HAP-1 (cell line): ENCODE measurements around the gene PEX13.
"Not testable (repeated sequence)": the region's sequence is repeated elsewhere in the genome, so short reads cannot be mapped to it uniquely, and the experiment has no call there.

ENCODE experiments used
- DNase-seq, 2 experiments: peaks; one replicate each; pipeline ENCODE4 v3.0.0-alpha.2; 2016 to 2020; ENCODE audit warnings: low spot score in 2 of 2
- H3K27me3 ChIP-seq: fragments of 250-450 bp; sonication (Bioruptor Pico); 2 replicates; pipeline ENCODE4 v1.5.1; 2020; ENCODE audit warnings: low read depth, mild to moderate bottlenecking, moderate library complexity
- H3K36me3 ChIP-seq: fragments of 250-450 bp; sonication (Bioruptor Pico); replicated peaks from 2 replicates; pipeline ENCODE4 v1.5.1; 2020; ENCODE audit warnings: mild to moderate bottlenecking
- H3K4me1 ChIP-seq: fragments of 250-450 bp; sonication (Bioruptor Pico); 2 replicates; pipeline ENCODE4 v1.5.1; 2020; ENCODE audit warnings: mild to moderate bottlenecking
- H3K4me3 ChIP-seq: fragments of 250-450 bp; sonication (Bioruptor Pico); 2 replicates; pipeline ENCODE4 v1.5.1; 2020; ENCODE audit warnings: mild to moderate bottlenecking, moderate library complexity
- H3K9me3 ChIP-seq: fragments of 250-450 bp; sonication (Bioruptor Pico); 2 replicates; pipeline ENCODE4 v1.5.1; 2020; ENCODE audit warnings: mild to moderate bottlenecking, moderate library complexity
- in situ Hi-C: fragments of 300-500 bp; cut with MboI; formaldehyde crosslinking; loops from 3 replicates; pipeline ENCODE4 v1.14.3; 2020; ENCODE audit warnings: low sequenced_read_pairs, inconsistent platforms, mixed read lengths

Gene PEX13

GRCh38 chr2:61017003-61017555 is 441 bp upstream of the PEX13 start:
- Histone ChIP-seq H3K4me3 (peak overlapping the region; percentile 91), H3K36me3 (peaks cover under 1% of the 10 kb centered on the region), H3K9me3 (no peaks in the 10 kb centered on the region), H3K27me3 (no peaks in the 10 kb centered on the region), H3K4me1 (peaks cover 11% of the 10 kb centered on the region)
- DNase-seq = peak; percentile 77 to 84
- in situ Hi-C loops = no loop called here

- in situ Hi-C loops = no loop called here
- no peak for DNase-seq
These were observed 817 bp downstream of the PEX13 start for GRCh38 chr2:61018318-61018755.

GRCh38 chr2:61018798-61019197 is 1.3 kb downstream of the PEX13 start:
- no peak for DNase-seq

More at GRCh38 chr2:61018318-61018755, 817 bp downstream of the PEX13 start:
- peaks cover 11% of the 10 kb centered on the region for H3K4me1 ChIP-seq
- H3K9me3 ChIP-seq = no peaks in the 10 kb centered on the region; the same call in 1 of the 2 replicates
- peaks cover 3% of the 10 kb centered on the region for H3K36me3 ChIP-seq
- H3K4me3 ChIP-seq = peak overlapping the region; percentile 91
- H3K27me3 ChIP-seq = no peaks in the 10 kb centered on the region

GRCh38 chr2:61021228-61021660 is 3.7 kb downstream of the PEX13 start:
- Histone ChIP-seq H3K36me3 (peaks cover 3% of the 10 kb centered on the region), H3K9me3 (no peaks in the 10 kb centered on the region; the same call in 1 of the 2 replicates), H3K27me3 (no peaks in the 10 kb centered on the region), H3K4me3 (no peak overlapping the region), H3K4me1 (peaks cover 8% of the 10 kb centered on the region)
- no peak for DNase-seq
- in situ Hi-C loops = no loop called here

More at GRCh38 chr2:61018798-61019197, 1.3 kb downstream of the PEX13 start:
- Histone ChIP-seq H3K4me1 (peaks cover 11% of the 10 kb centered on the region), H3K27me3 (no peaks in the 10 kb centered on the region), H3K4me3 (peak overlapping the region; percentile 91), H3K36me3 (peaks cover 3% of the 10 kb centered on the region), H3K9me3 (no peaks in the 10 kb centered on the region; the same call in 1 of the 2 replicates)
- in situ Hi-C loops = no loop called here

- no peaks in the 10 kb centered on the region for H3K27me3 ChIP-seq
- no peaks in the 10 kb centered on the region; the same call in 1 of the 2 replicates for H3K9me3 ChIP-seq
- peaks cover 6% of the 10 kb centered on the region for H3K4me1 ChIP-seq
- in situ Hi-C loops = no loop called here
- no peak for DNase-seq
- H3K4me3 ChIP-seq = no peak overlapping the region
- H3K36me3 ChIP-seq = peaks cover 3% of the 10 kb centered on the region
These were observed 6.2 kb downstream of the PEX13 start for GRCh38 chr2:61023670-61024069.

- Histone ChIP-seq H3K4me1 (no peaks in the 10 kb centered on the region), H3K4me3 (no peak overlapping the region), H3K27me3 (no peaks in the 10 kb centered on the region), H3K9me3 (no peaks in the 10 kb centered on the region), H3K36me3 (peaks cover 5% of the 10 kb centered on the region; the same call in 1 of the 2 replicates)
- in situ Hi-C loops = no loop called here
- no peak for DNase-seq
These were observed 12.0 kb downstream of the PEX13 start for GRCh38 chr2:61029533-61029932.

GRCh38 chr2:61034592-61034991 is 17.1 kb downstream of the PEX13 start:
- H3K9me3 ChIP-seq, H3K4me3 ChIP-seq, H3K27me3 ChIP-seq, DNase-seq, H3K4me1 ChIP-seq, in situ Hi-C loops, H3K36me3 ChIP-seq: not testable (repeated sequence)

- H3K27me3 ChIP-seq, H3K9me3 ChIP-seq, DNase-seq, H3K4me1 ChIP-seq, H3K4me3 ChIP-seq, H3K36me3 ChIP-seq, in situ Hi-C loops: not testable (repeated sequence)
These were observed 19.1 kb downstream of the PEX13 start for GRCh38 chr2:61036643-61037042.

GRCh38 chr2:61042807-61043206 is 25.3 kb downstream of the PEX13 start:
- Histone ChIP-seq H3K36me3 (no peaks in the 10 kb centered on the region), H3K4me1 (peaks cover 9% of the 10 kb centered on the region), H3K9me3 (no peaks in the 10 kb centered on the region), H3K27me3 (no peaks in the 10 kb centered on the region), H3K4me3 (no peak overlapping the region)
- no peak for DNase-seq
- in situ Hi-C loops = no loop called here

GRCh38 chr2:61044636-61045035 is 27.1 kb downstream of the PEX13 start:
- Histone ChIP-seq H3K27me3 (no peaks in the 10 kb centered on the region), H3K4me3 (no peak overlapping the region), H3K9me3 (no peaks in the 10 kb centered on the region), H3K36me3 (peaks cover 9% of the 10 kb centered on the region), H3K4me1 (peaks cover 9% of the 10 kb centered on the region)
- in situ Hi-C loops = no loop called here
- no peak for DNase-seq

GRCh38 chr2:61045226-61045625 is 27.7 kb downstream of the PEX13 start:
- no peak for DNase-seq
- no peaks in the 10 kb centered on the region for H3K9me3 ChIP-seq
- no peaks in the 10 kb centered on the region for H3K27me3 ChIP-seq
- in situ Hi-C loops = no loop called here
- peaks cover 9% of the 10 kb centered on the region for H3K4me1 ChIP-seq
- no peak overlapping the region for H3K4me3 ChIP-seq
- peaks cover 9% of the 10 kb centered on the region for H3K36me3 ChIP-seq

- peak in 1 of 2 experiments; percentile 21 for DNase-seq
- H3K27me3 ChIP-seq = no peaks in the 10 kb centered on the region
- in situ Hi-C loops = no loop called here
- H3K9me3 ChIP-seq = no peaks in the 10 kb centered on the region
- H3K4me1 ChIP-seq = peaks cover 9% of the 10 kb centered on the region
- peaks cover 9% of the 10 kb centered on the region for H3K36me3 ChIP-seq
- no peak overlapping the region for H3K4me3 ChIP-seq
These were observed 28.5 kb downstream of the PEX13 start for GRCh38 chr2:61045999-61046398.

- Histone ChIP-seq H3K9me3 (no peaks in the 10 kb centered on the region), H3K4me3 (no peak overlapping the region), H3K4me1 (no peaks in the 10 kb centered on the region), H3K27me3 (no peaks in the 10 kb centered on the region), H3K36me3 (no peaks in the 10 kb centered on the region)
- no peak for DNase-seq
- in situ Hi-C loops = no loop called here
These were observed 38.0 kb downstream of the PEX13 start for GRCh38 chr2:61055557-61055956.

GRCh38 chr2:61057562-61057961 is 40.0 kb downstream of the PEX13 start:
- no peaks in the 10 kb centered on the region for H3K9me3 ChIP-seq
- no peak overlapping the region for H3K4me3 ChIP-seq
- H3K27me3 ChIP-seq = no peaks in the 10 kb centered on the region
- no peaks in the 10 kb centered on the region for H3K4me1 ChIP-seq
- no peak for DNase-seq
- no peaks in the 10 kb centered on the region for H3K36me3 ChIP-seq
- in situ Hi-C loops = no loop called here

GRCh38 chr2:61059382-61059781 is 41.9 kb downstream of the PEX13 start:
- no peaks in the 10 kb centered on the region for H3K36me3 ChIP-seq
- H3K27me3 ChIP-seq = no peaks in the 10 kb centered on the region
- H3K4me3 ChIP-seq = no peak overlapping the region
- DNase-seq = no peak
- in situ Hi-C loops = no loop called here
- H3K4me1 ChIP-seq = no peaks in the 10 kb centered on the region
- no peaks in the 10 kb centered on the region for H3K9me3 ChIP-seq
